Measurements from ENCODE around the gene GFOD2.

GFOD2 gene

GRCh38 chr16:67713647-67714273 lies 5.4 kb downstream of the GFOD2 start:
- no peak for TF ChIP-seq CTCF (conservative IDR thresholded peaks at IDR 0.05)
- no peak overlapping the region for H3K27ac ChIP-seq

- H3K27ac ChIP-seq = no peak overlapping the region
- TF ChIP-seq CTCF (conservative IDR thresholded peaks at IDR 0.05) = no peak
Measured at GRCh38 chr16:67710607-67711006, 8.5 kb downstream of the GFOD2 start.

- TF ChIP-seq CTCF (conservative IDR thresholded peaks at IDR 0.05) = no peak
- H3K27ac ChIP-seq = no peak overlapping the region
Measured at GRCh38 chr16:67709050-67709449, 10.1 kb downstream of the GFOD2 start.

- H3K27ac ChIP-seq = no peak overlapping the region
- no peak for TF ChIP-seq CTCF (conservative IDR thresholded peaks at IDR 0.05)
Measured at GRCh38 chr16:67708368-67708771, 10.7 kb downstream of the GFOD2 start.

GRCh38 chr16:67707790-67708189 lies 11.3 kb downstream of the GFOD2 start:
- TF ChIP-seq CTCF (conservative IDR thresholded peaks at IDR 0.05) = no peak
- H3K27ac ChIP-seq = no peak overlapping the region

- H3K27ac ChIP-seq = no peak overlapping the region
- no peak for TF ChIP-seq CTCF (conservative IDR thresholded peaks at IDR 0.05)
Measured at GRCh38 chr16:67707210-67707609, 11.9 kb downstream of the GFOD2 start.

GRCh38 chr16:67704110-67704509 lies 15.0 kb downstream of the GFOD2 start:
- TF ChIP-seq CTCF (conservative IDR thresholded peaks at IDR 0.05) = no peak
- no peak overlapping the region for H3K27ac ChIP-seq

Measured in VCaP (cell line).